Measurements from ENCODE around the gene C3orf70. TPM values are rescaled to one million over a fixed set of nuclear protein-coding genes. Genes with fewer than 3 reads are reported as not detected.

C3orf70 gene
- total and polyA plus RNA-seq, 2 of the 8 experiments (the other 6 are each of a cell fraction or from before 2014, with no cell fraction given): 1.7 to 2.0 TPM

DNA sequence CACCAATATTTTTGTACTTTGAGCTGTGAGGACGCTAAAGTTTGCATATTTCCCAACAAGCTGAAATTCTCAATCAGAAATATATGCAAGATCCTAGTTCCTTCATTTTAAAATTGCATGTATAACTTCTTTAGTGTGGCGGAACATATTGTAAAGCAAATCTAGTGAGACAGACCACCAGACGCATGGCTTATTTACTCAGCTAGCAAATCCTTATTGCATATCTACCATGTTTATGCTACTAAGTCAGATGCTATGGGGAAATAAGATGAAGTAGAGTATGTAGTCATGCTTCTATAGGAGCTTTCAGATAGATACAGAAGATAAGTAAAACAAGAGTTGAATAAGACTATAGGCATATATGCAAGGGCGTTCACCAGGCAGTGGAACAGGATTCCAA, 62.0 kb downstream of the C3orf70 start (continued):
- TF ChIP-seq, protein P1, sequence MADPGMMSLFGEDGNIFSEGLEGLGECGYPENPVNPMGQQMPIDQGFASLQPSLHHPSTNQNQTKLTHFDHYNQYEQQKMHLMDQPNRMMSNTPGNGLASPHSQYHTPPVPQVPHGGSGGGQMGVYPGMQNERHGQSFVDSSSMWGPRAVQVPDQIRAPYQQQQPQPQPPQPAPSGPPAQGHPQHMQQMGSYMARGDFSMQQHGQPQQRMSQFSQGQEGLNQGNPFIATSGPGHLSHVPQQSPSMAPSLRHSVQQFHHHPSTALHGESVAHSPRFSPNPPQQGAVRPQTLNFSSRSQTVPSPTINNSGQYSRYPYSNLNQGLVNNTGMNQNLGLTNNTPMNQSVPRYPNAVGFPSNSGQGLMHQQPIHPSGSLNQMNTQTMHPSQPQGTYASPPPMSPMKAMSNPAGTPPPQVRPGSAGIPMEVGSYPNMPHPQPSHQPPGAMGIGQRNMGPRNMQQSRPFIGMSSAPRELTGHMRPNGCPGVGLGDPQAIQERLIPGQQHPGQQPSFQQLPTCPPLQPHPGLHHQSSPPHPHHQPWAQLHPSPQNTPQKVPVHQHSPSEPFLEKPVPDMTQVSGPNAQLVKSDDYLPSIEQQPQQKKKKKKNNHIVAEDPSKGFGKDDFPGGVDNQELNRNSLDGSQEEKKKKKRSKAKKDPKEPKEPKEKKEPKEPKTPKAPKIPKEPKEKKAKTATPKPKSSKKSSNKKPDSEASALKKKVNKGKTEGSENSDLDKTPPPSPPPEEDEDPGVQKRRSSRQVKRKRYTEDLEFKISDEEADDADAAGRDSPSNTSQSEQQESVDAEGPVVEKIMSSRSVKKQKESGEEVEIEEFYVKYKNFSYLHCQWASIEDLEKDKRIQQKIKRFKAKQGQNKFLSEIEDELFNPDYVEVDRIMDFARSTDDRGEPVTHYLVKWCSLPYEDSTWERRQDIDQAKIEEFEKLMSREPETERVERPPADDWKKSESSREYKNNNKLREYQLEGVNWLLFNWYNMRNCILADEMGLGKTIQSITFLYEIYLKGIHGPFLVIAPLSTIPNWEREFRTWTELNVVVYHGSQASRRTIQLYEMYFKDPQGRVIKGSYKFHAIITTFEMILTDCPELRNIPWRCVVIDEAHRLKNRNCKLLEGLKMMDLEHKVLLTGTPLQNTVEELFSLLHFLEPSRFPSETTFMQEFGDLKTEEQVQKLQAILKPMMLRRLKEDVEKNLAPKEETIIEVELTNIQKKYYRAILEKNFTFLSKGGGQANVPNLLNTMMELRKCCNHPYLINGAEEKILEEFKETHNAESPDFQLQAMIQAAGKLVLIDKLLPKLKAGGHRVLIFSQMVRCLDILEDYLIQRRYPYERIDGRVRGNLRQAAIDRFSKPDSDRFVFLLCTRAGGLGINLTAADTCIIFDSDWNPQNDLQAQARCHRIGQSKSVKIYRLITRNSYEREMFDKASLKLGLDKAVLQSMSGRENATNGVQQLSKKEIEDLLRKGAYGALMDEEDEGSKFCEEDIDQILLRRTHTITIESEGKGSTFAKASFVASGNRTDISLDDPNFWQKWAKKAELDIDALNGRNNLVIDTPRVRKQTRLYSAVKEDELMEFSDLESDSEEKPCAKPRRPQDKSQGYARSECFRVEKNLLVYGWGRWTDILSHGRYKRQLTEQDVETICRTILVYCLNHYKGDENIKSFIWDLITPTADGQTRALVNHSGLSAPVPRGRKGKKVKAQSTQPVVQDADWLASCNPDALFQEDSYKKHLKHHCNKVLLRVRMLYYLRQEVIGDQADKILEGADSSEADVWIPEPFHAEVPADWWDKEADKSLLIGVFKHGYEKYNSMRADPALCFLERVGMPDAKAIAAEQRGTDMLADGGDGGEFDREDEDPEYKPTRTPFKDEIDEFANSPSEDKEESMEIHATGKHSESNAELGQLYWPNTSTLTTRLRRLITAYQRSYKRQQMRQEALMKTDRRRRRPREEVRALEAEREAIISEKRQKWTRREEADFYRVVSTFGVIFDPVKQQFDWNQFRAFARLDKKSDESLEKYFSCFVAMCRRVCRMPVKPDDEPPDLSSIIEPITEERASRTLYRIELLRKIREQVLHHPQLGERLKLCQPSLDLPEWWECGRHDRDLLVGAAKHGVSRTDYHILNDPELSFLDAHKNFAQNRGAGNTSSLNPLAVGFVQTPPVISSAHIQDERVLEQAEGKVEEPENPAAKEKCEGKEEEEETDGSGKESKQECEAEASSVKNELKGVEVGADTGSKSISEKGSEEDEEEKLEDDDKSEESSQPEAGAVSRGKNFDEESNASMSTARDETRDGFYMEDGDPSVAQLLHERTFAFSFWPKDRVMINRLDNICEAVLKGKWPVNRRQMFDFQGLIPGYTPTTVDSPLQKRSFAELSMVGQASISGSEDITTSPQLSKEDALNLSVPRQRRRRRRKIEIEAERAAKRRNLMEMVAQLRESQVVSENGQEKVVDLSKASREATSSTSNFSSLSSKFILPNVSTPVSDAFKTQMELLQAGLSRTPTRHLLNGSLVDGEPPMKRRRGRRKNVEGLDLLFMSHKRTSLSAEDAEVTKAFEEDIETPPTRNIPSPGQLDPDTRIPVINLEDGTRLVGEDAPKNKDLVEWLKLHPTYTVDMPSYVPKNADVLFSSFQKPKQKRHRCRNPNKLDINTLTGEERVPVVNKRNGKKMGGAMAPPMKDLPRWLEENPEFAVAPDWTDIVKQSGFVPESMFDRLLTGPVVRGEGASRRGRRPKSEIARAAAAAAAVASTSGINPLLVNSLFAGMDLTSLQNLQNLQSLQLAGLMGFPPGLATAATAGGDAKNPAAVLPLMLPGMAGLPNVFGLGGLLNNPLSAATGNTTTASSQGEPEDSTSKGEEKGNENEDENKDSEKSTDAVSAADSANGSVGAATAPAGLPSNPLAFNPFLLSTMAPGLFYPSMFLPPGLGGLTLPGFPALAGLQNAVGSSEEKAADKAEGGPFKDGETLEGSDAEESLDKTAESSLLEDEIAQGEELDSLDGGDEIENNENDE (IDR thresholded peaks at IDR 0.05; ENCODE audit: insufficient replicate concordance, low read length): no peak
- no peak for TF ChIP-seq SAP30 (IDR thresholded peaks at IDR 0.05; ENCODE audit: insufficient read depth, insufficient replicate concordance, low read length)
- no peak for TF ChIP-seq PHF8 (conservative IDR thresholded peaks at IDR 0.05; ENCODE audit: low read depth, low read length)
- no peak for TF ChIP-seq KDM5A (IDR thresholded peaks at IDR 0.05; ENCODE audit: low read length)
